T-cell (primary cell): ENCODE measurements around the gene PDCL2. TPM values are rescaled to one million over a fixed set of nuclear protein-coding genes. Genes with fewer than 3 reads are reported as not detected.
A peak's percentile ranks its signal among the peaks of the same experiment; 100 is the strongest.

Source experiments
- ATAC-seq, 4 experiments: fragments of 200-7000 bp in 3 of 4; fragments of 150-1000 bp in 1 of 4; cut with Tn5 transposase; replicated peaks in 1 of 4; 1 replicate in 3 of 4; 2 replicates in 1 of 4; pipeline ENCODE4 v1.10.0; 2021; ENCODE audit warnings: moderate library complexity in 3 of 4, mild to moderate bottlenecking in 2 of 4, moderate number of reproducible peaks in 1 of 4
- CTCF ChIA-PET, 2 donors: fragments of 300-600 bp; sonication (Branson Sonifier 250); formaldehyde crosslinking; loops; one replicate each; lab custom pipeline; 2022; ENCODE audit warnings: antibody characterized with exemption in 2 of 2; lab: Charles Lee
- POLR2A ChIA-PET, 2 donors: fragments of 300-600 bp; sonication (Branson Sonifier 250); formaldehyde crosslinking; loops; one replicate each; lab custom pipeline; 2022; ENCODE audit warnings: antibody characterized with exemption in 2 of 2; lab: Charles Lee
- DNase-seq, 35 experiments: peaks; one replicate each; pipeline versions ENCODE4 v3.0.0 to v3.0.0-alpha.2; 2013 to 2023
- H3K27ac ChIP-seq: one replicate; pipeline ENCODE4 v1.5.1; 2013; ENCODE audit warnings: low read length
- H3K27me3 ChIP-seq, 2 experiments: replicated peaks in 1 of 2; 1 replicate in 1 of 2; 2 replicates in 1 of 2; pipeline versions ENCODE4 v1.6.1 to v1.7.0; 2013; ENCODE audit warnings: low read length in 1 of 2, mixed read lengths in 1 of 2; ENCODE audit not compliant: control insufficient read depth in 2 of 2, insufficient read depth in 2 of 2; ENCODE audit errors: extremely low read depth in 1 of 2
- H3K36me3 ChIP-seq, 2 donors: 1 replicate in 1 of 2; 2 replicates in 1 of 2; pipeline versions ENCODE4 v1.6.1 to v1.7.0; 2013; ENCODE audit warnings: low read length in 1 of 2; ENCODE audit not compliant: control insufficient read depth in 2 of 2, insufficient read depth in 1 of 2; ENCODE audit errors: extremely low read depth in 1 of 2
- H3K4me1 ChIP-seq, 2 experiments: 1 replicate in 1 of 2; 2 replicates in 1 of 2; pipeline versions ENCODE4 v1.6.1 to v1.7.0; 2013; ENCODE audit warnings: low read length in 2 of 2, mixed read lengths in 1 of 2; ENCODE audit not compliant: insufficient read depth in 2 of 2, control insufficient read depth in 1 of 2; ENCODE audit errors: extremely low read depth in 1 of 2
- H3K4me3 ChIP-seq, 2 donors: 1 replicate in 1 of 2; 2 replicates in 1 of 2; pipeline versions ENCODE4 v1.5.1 to v1.7.0; 2013; ENCODE audit warnings: mild to moderate bottlenecking in 2 of 2, low read length in 1 of 2, moderate library complexity in 1 of 2; ENCODE audit not compliant: control insufficient read depth in 1 of 2; ENCODE audit errors: extremely low read depth in 1 of 2
- H3K9me3 ChIP-seq: 2 replicates; pipeline ENCODE4 v1.7.0; 2013
- H3K27ac Mint-ChIP-seq, 2 donors: one replicate each; pipeline ENCODE4 v1.8.0; 2020 to 2021; ENCODE audit warnings: mild to moderate bottlenecking in 2 of 2, mixed read lengths in 2 of 2
- H3K27me3 Mint-ChIP-seq, 2 donors: one replicate each; pipeline ENCODE4 v1.8.0; 2021 to 2022; ENCODE audit warnings: mixed read lengths in 2 of 2
- H3K36me3 Mint-ChIP-seq: one replicate; pipeline ENCODE4 v1.8.0; 2021; ENCODE audit warnings: mixed read lengths
- H3K4me1 Mint-ChIP-seq, 3 donors: one replicate each; pipeline ENCODE4 v1.8.0; 2020 to 2022; ENCODE audit warnings: mixed read lengths in 3 of 3, mild to moderate bottlenecking in 1 of 3
- H3K4me3 Mint-ChIP-seq, 3 donors: one replicate each; pipeline ENCODE4 v1.8.0; 2020 to 2022; ENCODE audit warnings: mild to moderate bottlenecking in 3 of 3, mixed read lengths in 3 of 3, moderate library complexity in 3 of 3
- H3K9me3 Mint-ChIP-seq, 3 donors: one replicate each; pipeline ENCODE4 v1.8.0; 2020 to 2022; ENCODE audit warnings: mixed read lengths in 3 of 3
- WGBS: methylation state at CpG from one replicate; pipeline ENCODE4 v1.1.5; 2013; ENCODE audit warnings: missing lambda C conversion rate; ENCODE audit not compliant: insufficient coverage; 5-methylcytosine and 5-hydroxymethylcytosine counted together
- total RNA-seq, 35 experiments: library from RNA in 6 of 35; stranded (reverse) in 6 of 35; fragments of 120-200 nt in 1 of 35; gene quantifications; one replicate each; pipeline versions ENCODE4 v1.2.1 to v1.2.4 and lab custom pipeline; 2013 to 2026

The PDCL2 gene
- total RNA-seq, 5 donors from 2014 or later (not counting 1 experiment from before 2014, with no cell fraction given): not detected

- Mint-ChIP-seq H3K9me3 (no peaks in the 10 kb centered on the region), H3K4me1 (peaks cover 35 to 51% (median 37%) of the 10 kb centered on the region in 3 donors), H3K4me3 (peak overlapping the region; percentile 88 to 92 (median 91)), H3K36me3 (no peaks in the 10 kb centered on the region), H3K27ac (peak overlapping the region; percentile 91 to 93), H3K27me3 (no peaks in the 10 kb centered on the region)
- Histone ChIP-seq H3K36me3 (no peaks in the 10 kb centered on the region), H3K4me1 (peaks cover 5 to 12% of the 10 kb centered on the region in 2 experiments), H3K27me3 (no peaks in the 10 kb centered on the region), H3K27ac (peak overlapping the region; percentile 65), H3K9me3 (no peaks in the 10 kb centered on the region), H3K4me3 (peak overlapping the region; percentile 65 to 73)
- POLR2A ChIA-PET: no interaction called here
- 0% methylated on average over 2 of the region's 10 CpGs for WGBS
- no peak for ATAC-seq
- CTCF ChIA-PET: interaction anchor here in 1 of 2 donors (1.0 kb wide), 1 partner anchor 134 kb away, joined by 3 read pairs; no protein-coding TSS in a partner anchor
- no peak for DNase-seq
Measured at GRCh38 chr4:55547466-55547770, 44.6 kb downstream of the PDCL2 start.

DNA sequence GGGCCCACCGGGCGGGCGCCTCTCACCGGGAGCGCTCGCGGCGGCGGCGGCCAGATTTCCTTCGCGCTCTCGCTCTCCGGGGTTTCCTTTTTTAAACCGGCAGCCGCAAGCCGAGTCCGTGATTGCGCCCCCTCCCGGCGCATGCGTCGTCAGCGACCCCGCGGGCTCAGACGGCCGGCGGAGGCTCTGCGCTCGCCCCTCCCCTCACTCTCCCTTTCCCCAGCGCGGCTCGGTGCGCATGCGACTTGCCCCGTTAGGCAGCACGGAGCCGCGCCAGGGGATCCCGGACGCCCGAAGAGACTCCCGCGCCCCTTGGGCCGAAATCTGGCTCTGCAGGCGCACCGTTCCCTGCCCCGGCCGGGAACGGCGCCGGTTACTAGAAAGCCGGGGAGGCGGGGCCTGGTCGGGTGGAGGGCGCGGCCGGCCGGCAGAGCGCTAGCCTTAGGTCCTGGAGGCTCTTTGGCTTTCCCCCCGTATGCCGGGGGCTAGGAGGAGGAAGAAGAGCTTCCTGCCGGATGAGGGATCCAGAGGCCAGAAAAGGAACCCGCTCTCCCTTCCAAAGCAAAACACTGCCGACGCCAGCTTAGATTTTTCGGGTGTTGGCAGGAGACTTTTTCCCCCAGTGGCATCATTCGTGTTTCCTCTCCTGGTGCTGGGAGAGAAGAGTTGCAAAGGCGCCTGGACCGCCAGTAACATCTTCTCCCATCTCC lies 45.1 kb downstream of the PDCL2 start, which contains the start of gene CLOCK:
TSS of gene CLOCK (minus strand) at position 154 of the 710 bp plus-strand sequence. CDS start 64,124 bp downstream, outside the sequence.
- WGBS: 0% methylated on average over 56 of the region's 71 CpGs
- H3K27me3 ChIP-seq: no peaks in the 10 kb centered on the region
- peak within 1 kb of the TSS; percentile 65 to 83 for H3K4me3 ChIP-seq
- Mint-ChIP-seq H3K4me1 (peaks cover 35 to 54% (median 39%) of the 10 kb centered on the region in 3 donors), H3K36me3 (no peaks in the 10 kb centered on the region), H3K27ac (peak within 1 kb of the TSS; percentile 93), H3K27me3 (no peaks in the 10 kb centered on the region), H3K4me3 (peak within 1 kb of the TSS; percentile 91 to 95 (median 92)), H3K9me3 (no peaks in the 10 kb centered on the region)
- peak within 1 kb of the TSS; percentile 86 for H3K27ac ChIP-seq
- no peaks in the 10 kb centered on the region for H3K9me3 ChIP-seq
- POLR2A ChIA-PET: interaction anchor here (0.6 kb wide), 2 partner anchors 12 to 102 kb away, joined by 3 to 7 read pairs; no protein-coding TSS in a partner anchor
- no peaks in the 10 kb centered on the region for H3K36me3 ChIP-seq
- peaks cover 5 to 12% of the 10 kb centered on the region in 2 experiments for H3K4me1 ChIP-seq
- DNase-seq: peak; percentile 59 to 91 (median 75)
- CTCF ChIA-PET: interaction anchor here (0.5 to 2.1 kb wide), 3 partner anchors 133 to 748 kb away, joined by 3 to 12 read pairs (median 4); partner anchors contain the start of gene TMEM165 (in 1 of the 2)
- ATAC-seq: peak; percentile 73 to 76 (median 75)

GRCh38 chr4:55546506-55546755 lies 45.6 kb downstream of the PDCL2 start:
- peak overlapping the region; percentile 65 to 73 for H3K4me3 ChIP-seq
- H3K27me3 ChIP-seq: no peaks in the 10 kb centered on the region
- Mint-ChIP-seq H3K4me3 (peak overlapping the region; percentile 88 to 92 (median 91)), H3K9me3 (no peaks in the 10 kb centered on the region), H3K27ac (no peak overlapping the region), H3K27me3 (no peaks in the 10 kb centered on the region), H3K4me1 (peaks cover 35 to 59% (median 44%) of the 10 kb centered on the region in 3 donors), H3K36me3 (no peaks in the 10 kb centered on the region)
- peaks cover 5 to 14% of the 10 kb centered on the region in 2 experiments for H3K4me1 ChIP-seq
- DNase-seq (peak in 1 of 35 experiments; percentile 52), ATAC-seq (peak; percentile 71 to 77 (median 74))
- H3K36me3 ChIP-seq: no peaks in the 10 kb centered on the region
- 0% methylated on average over 13 of the region's 16 CpGs for WGBS
- H3K9me3 ChIP-seq: no peaks in the 10 kb centered on the region
- POLR2A ChIA-PET: interaction anchor here (0.6 kb wide), 2 partner anchors 11 to 101 kb away, joined by 3 to 7 read pairs; no protein-coding TSS in a partner anchor
- peak overlapping the region; percentile 86 for H3K27ac ChIP-seq
- CTCF ChIA-PET: interaction anchor here (0.5 to 2.2 kb wide), 8 partner anchors 8 to 592 kb away, joined by 3 to 12 read pairs (median 4); partner anchors contain the start of genes CEP135 (in 1 of the 2), SRD5A3 (in 1 of the 2) and TMEM165 (in 1 of the 2)

DNA sequence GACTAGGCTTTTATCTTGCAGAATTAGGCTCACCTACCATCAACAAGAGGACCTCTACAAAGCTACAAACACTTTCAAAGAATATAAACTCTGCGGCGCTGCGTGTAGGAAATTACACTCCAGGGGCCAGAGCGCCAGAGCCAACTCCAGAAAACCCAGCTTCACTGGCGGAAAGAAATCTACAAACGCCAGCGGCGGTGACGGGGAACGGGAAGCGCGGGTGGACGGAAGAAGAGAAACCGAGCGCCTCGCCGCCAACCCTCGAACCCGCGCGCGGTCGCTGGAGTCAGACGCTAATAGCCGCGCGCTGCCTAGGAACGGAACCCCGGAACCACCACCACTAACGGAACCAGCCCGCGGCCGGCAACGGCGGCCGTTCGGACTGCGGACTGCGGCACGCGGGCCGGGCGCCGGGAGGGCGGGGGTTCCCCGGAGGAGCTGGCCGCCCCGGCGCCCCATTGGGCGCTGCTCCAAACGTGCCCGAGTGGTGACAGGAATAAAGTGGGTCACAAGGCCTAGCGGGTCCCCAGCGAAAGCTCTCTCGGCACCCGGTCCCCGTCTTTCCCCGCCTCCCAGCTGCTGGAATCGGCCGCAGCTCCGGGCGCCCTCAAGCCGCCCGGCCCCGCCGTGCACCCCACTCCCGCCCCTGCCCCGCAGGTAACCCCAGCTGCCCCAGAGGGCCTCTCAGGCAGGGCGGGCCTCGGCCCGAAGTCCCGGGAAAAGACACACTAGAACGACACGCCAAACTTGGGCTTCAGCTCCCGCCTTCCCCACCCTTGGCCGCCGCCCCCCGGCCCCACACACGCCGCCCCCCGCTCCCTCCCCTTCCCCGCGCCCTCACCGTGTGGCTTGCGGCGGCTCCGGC lies 46.2 kb downstream of the PDCL2 start:
- Histone ChIP-seq H3K4me1 (peaks cover 5 to 16% of the 10 kb centered on the region in 2 experiments), H3K9me3 (no peaks in the 10 kb centered on the region), H3K4me3 (peak overlapping the region; percentile 65 to 83), H3K36me3 (no peaks in the 10 kb centered on the region), H3K27me3 (no peaks in the 10 kb centered on the region), H3K27ac (peak overlapping the region; percentile 86)
- ChIA-PET CTCF (interaction anchor here (0.5 to 2.2 kb wide), 11 partner anchors 9 to 591 kb away, joined by 3 to 12 read pairs (median 4); partner anchors contain the start of genes CEP135 (in 1 of the 2), SRD5A3 (in 1 of the 2) and TMEM165 (in 1 of the 2)), POLR2A (interaction anchor here (0.6 to 1.0 kb wide), 7 partner anchors 11 to 200 kb away, joined by 3 to 22 read pairs (median 4); no protein-coding TSS in a partner anchor)
- Mint-ChIP-seq H3K9me3 (no peaks in the 10 kb centered on the region), H3K27me3 (no peaks in the 10 kb centered on the region), H3K27ac (peak overlapping the region; percentile 92 to 93), H3K4me3 (peak overlapping the region; percentile 91 to 95 (median 92)), H3K4me1 (peaks cover 35 to 62% (median 46%) of the 10 kb centered on the region in 3 donors), H3K36me3 (no peaks in the 10 kb centered on the region)
- peak; percentile 56 to 60 (median 58) for ATAC-seq
- WGBS: under 1% methylated on average over 65 of the region's 87 CpGs
- DNase-seq: peak; percentile 19 to 75 (median 49)

- no peaks in the 10 kb centered on the region for H3K9me3 Mint-ChIP-seq
- CTCF ChIA-PET: interaction anchor here (0.6 to 2.2 kb wide), 9 partner anchors 9 to 598 kb away, joined by 3 to 12 read pairs (median 5); partner anchors contain the start of genes CEP135 (in 1 of the 2), SRD5A3 (in 1 of the 2) and TMEM165 (in 1 of the 2)
- DNase-seq (no peak), ATAC-seq (no peak)
- no peaks in the 10 kb centered on the region for H3K27me3 Mint-ChIP-seq
- Histone ChIP-seq H3K9me3 (no peaks in the 10 kb centered on the region), H3K27ac (peak overlapping the region; percentile 86), H3K4me1 (peaks cover 5 to 16% of the 10 kb centered on the region in 2 experiments), H3K4me3 (peak overlapping the region; percentile 65 to 83), H3K36me3 (no peaks in the 10 kb centered on the region), H3K27me3 (no peaks in the 10 kb centered on the region)
- POLR2A ChIA-PET: interaction anchor here (0.6 to 1.0 kb wide), 6 partner anchors 39 to 1057 kb away, joined by 3 to 5 read pairs (median 4); no protein-coding TSS in a partner anchor
- WGBS: no CpG with 5 or more reads among the region's 6 CpGs
- peak overlapping the region; percentile 91 to 95 (median 92) for H3K4me3 Mint-ChIP-seq
- peak overlapping the region; percentile 92 to 93 for H3K27ac Mint-ChIP-seq
- H3K4me1 Mint-ChIP-seq: peaks cover 35 to 63% (median 47%) of the 10 kb centered on the region in 3 donors
- H3K36me3 Mint-ChIP-seq: no peaks in the 10 kb centered on the region
Measured at GRCh38 chr4:55545151-55545550, 46.9 kb downstream of the PDCL2 start.
